ENCODE data around the gene SRMS. TPM values are rescaled to one million over a fixed set of nuclear protein-coding genes. Genes with fewer than 3 reads are reported as not detected.

SRMS gene
- total and polyA plus RNA-seq, 4 donors = 0.06 TPM; not detected in 3

DNA sequence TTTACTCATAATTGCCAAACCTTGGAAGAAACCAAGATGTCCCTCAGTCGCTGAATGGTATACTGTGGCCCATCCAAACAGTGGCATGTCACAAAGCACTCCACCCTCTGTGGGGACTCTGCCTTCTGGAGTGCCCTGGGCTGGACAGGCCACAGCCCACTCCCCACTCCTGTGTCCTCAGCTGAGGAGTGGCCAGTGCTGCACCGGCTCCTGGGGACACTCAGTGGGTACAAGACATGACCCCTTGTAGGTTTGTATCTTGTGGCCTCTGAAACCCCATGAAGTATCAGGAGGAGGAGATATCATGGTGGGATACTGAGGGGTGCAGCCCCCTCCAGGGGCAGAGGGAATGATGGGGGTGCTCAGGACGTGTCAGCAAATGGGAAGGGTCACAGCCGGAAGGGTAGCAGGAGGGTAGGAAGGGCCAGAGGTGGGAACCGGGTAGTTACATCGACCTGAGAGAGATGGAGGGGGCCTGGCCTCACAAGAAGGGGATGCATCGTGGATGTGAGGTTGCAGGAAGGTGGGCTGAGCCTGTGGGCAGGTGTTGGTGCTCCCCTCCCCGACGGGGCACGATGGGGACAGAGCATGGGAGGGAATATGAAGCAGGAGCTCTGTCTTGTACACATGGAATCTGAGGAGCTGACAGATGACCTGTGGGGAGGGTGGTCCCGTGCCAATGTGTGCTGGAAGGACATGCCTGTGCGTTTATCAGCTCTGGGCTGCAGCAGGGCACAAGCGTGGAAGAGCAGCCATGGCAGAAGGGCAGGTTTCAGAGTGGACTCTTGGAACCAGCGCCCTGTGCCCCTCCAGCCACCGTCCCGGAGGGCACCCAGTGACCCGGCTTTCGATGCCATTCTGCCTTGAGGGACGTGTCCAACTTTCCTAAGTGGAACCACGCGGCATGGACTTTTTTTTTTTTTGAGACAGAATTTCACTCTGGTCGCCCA, 38.3 kb upstream of the SRMS start:
- no peak overlapping the region for H3K9ac ChIP-seq (ENCODE audit: insufficient read depth in 1 of 2, low read length in 2 of 2)
- peaks cover 0 to 34% (median 5%) of the 10 kb centered on the region in 4 donors for H3K36me3 ChIP-seq (ENCODE audit: control insufficient read depth in 4 of 4, insufficient read depth in 4 of 4, low read length in 4 of 4)
- no peak overlapping the region for H3K4me3 ChIP-seq
- ATAC-seq (ENCODE audit: insufficient read depth, low FRiP score) (no peak), DNase-seq (no peak)
- H3K27ac ChIP-seq (ENCODE audit: low read depth in 1 of 2, low read length in 1 of 2) = no peak overlapping the region
- TF ChIP-seq, protein P1, sequence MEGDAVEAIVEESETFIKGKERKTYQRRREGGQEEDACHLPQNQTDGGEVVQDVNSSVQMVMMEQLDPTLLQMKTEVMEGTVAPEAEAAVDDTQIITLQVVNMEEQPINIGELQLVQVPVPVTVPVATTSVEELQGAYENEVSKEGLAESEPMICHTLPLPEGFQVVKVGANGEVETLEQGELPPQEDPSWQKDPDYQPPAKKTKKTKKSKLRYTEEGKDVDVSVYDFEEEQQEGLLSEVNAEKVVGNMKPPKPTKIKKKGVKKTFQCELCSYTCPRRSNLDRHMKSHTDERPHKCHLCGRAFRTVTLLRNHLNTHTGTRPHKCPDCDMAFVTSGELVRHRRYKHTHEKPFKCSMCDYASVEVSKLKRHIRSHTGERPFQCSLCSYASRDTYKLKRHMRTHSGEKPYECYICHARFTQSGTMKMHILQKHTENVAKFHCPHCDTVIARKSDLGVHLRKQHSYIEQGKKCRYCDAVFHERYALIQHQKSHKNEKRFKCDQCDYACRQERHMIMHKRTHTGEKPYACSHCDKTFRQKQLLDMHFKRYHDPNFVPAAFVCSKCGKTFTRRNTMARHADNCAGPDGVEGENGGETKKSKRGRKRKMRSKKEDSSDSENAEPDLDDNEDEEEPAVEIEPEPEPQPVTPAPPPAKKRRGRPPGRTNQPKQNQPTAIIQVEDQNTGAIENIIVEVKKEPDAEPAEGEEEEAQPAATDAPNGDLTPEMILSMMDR (IDR thresholded peaks at IDR 0.05; ENCODE audit: control extremely low read depth, extremely low read depth) = no peak
- no peaks in the 10 kb centered on the region for H3K9me3 ChIP-seq (ENCODE audit: control insufficient read depth in 4 of 4, insufficient read depth in 3 of 4, low read length in 3 of 4)
- no peaks in the 10 kb centered on the region for H3K4me1 ChIP-seq (ENCODE audit: control insufficient read depth in 5 of 5, insufficient read depth in 5 of 5, low read length in 5 of 5)
- WGBS, 2 donors = 82 to 88% methylated on average over 22 of the region's 22 CpGs
- no peaks in the 10 kb centered on the region for H3K27me3 ChIP-seq (ENCODE audit: control insufficient read depth in 3 of 3, insufficient read depth in 3 of 3, low read length in 2 of 3)

GRCh38 chr20:63582382-63583063, 35.0 kb upstream of the SRMS start:
- no peak overlapping the region for H3K27ac ChIP-seq (ENCODE audit: low read depth in 1 of 2, low read length in 1 of 2)
- no peak overlapping the region for H3K4me3 ChIP-seq
- DNase-seq (no peak), ATAC-seq (ENCODE audit: insufficient read depth, low FRiP score) (no peak)
- WGBS, 2 donors = 87 to 89% methylated on average over 23 of the region's 23 CpGs
- H3K9me3 ChIP-seq (ENCODE audit: control insufficient read depth in 4 of 4, insufficient read depth in 3 of 4, low read length in 3 of 4) = no peaks in the 10 kb centered on the region
- TF ChIP-seq, protein P1 (IDR thresholded peaks at IDR 0.05; ENCODE audit: control extremely low read depth, extremely low read depth) = no peak
- H3K9ac ChIP-seq (ENCODE audit: insufficient read depth in 1 of 2, low read length in 2 of 2) = no peak overlapping the region
- H3K36me3 ChIP-seq (ENCODE audit: control insufficient read depth in 4 of 4, insufficient read depth in 4 of 4, low read length in 4 of 4) = peaks cover 0 to 7% (median 0%) of the 10 kb centered on the region in 4 donors
- H3K4me1 ChIP-seq (ENCODE audit: control insufficient read depth in 5 of 5, insufficient read depth in 5 of 5, low read length in 5 of 5) = no peaks in the 10 kb centered on the region
- H3K27me3 ChIP-seq (ENCODE audit: control insufficient read depth in 3 of 3, insufficient read depth in 3 of 3, low read length in 2 of 3) = peaks cover 0 to 10% (median 0%) of the 10 kb centered on the region in 3 donors

GRCh38 chr20:63580796-63581461, 33.4 kb upstream of the SRMS start:
- 54 to 60% methylated on average over 12 of the region's 12 CpGs for WGBS, 2 donors
- no peak overlapping the region for H3K27ac ChIP-seq (ENCODE audit: low read depth in 1 of 2, low read length in 1 of 2)
- TF ChIP-seq, protein P1 (IDR thresholded peaks at IDR 0.05; ENCODE audit: control extremely low read depth, extremely low read depth) = peak; percentile 26
- H3K36me3 ChIP-seq (ENCODE audit: control insufficient read depth in 4 of 4, insufficient read depth in 4 of 4, low read length in 4 of 4) = no peaks in the 10 kb centered on the region
- DNase-seq (peak in 2 of 3 donors; percentile 30 to 40), ATAC-seq (ENCODE audit: insufficient read depth, low FRiP score) (no peak)
- no peaks in the 10 kb centered on the region for H3K9me3 ChIP-seq (ENCODE audit: control insufficient read depth in 4 of 4, insufficient read depth in 3 of 4, low read length in 3 of 4)
- H3K9ac ChIP-seq (ENCODE audit: insufficient read depth in 1 of 2, low read length in 2 of 2) = no peak overlapping the region
- H3K4me3 ChIP-seq = no peak overlapping the region
- peaks cover 0 to 10% (median 0%) of the 10 kb centered on the region in 3 donors for H3K27me3 ChIP-seq (ENCODE audit: control insufficient read depth in 3 of 3, insufficient read depth in 3 of 3, low read length in 2 of 3)
- H3K4me1 ChIP-seq (ENCODE audit: control insufficient read depth in 5 of 5, insufficient read depth in 5 of 5, low read length in 5 of 5) = no peaks in the 10 kb centered on the region

Measured in lung (tissue), 12 donors.